ENCODE data around the gene CENPH. TPM values are rescaled to one million over a fixed set of nuclear protein-coding genes. Genes with fewer than 3 reads are reported as not detected.

The CENPH gene
- total and polyA plus RNA-seq, 2 of the 13 experiments (the other 11 are each of a cell fraction or from before 2014, with no cell fraction given) = 11.2 to 28.8 TPM

GRCh38 chr5:69166686-69167492 is 22.5 kb upstream of the CENPH start, which contains the start of gene CCNB1 (continued):
- TF ChIP-seq ZNF609 (CRISPR knock-in tag; IDR thresholded peaks at IDR 0.05; ENCODE audit: borderline replicate concordance) (no peak; the same call in 1 of the 2 replicates), ATF7 (IDR thresholded peaks at IDR 0.05) (no peak), ATF7 (CRISPR knock-in tag; IDR thresholded peaks at IDR 0.05) (no peak), NFIB (CRISPR knock-in tag; IDR thresholded peaks at IDR 0.05; ENCODE audit: borderline replicate concordance) (no peak), RFXAP (CRISPR knock-in tag; IDR thresholded peaks at IDR 0.05; ENCODE audit: borderline replicate concordance) (peak; percentile 85; the same call in 1 of the 2 replicates), SMARCE1 (IDR thresholded peaks at IDR 0.05; ENCODE audit: borderline replicate concordance) (no peak), NFE2L2 (IDR thresholded peaks at IDR 0.05; ENCODE audit: low read length) (no peak), KDM6A (CRISPR knock-in tag; IDR thresholded peaks at IDR 0.05; ENCODE audit: low read depth) (no peak), HOXA5 (CRISPR knock-in tag; IDR thresholded peaks at IDR 0.05) (0 out of 2 replicates have a peak, but pooled peaks have one; percentile 4), MXD3 (CRISPR knock-in tag; IDR thresholded peaks at IDR 0.05) (peak; percentile 33; the same call in 1 of the 2 replicates), GMEB2 (CRISPR knock-in tag; IDR thresholded peaks at IDR 0.05; ENCODE audit: low read depth) (no peak), SOX5 (CRISPR knock-in tag; IDR thresholded peaks at IDR 0.05; ENCODE audit: borderline replicate concordance) (peak; percentile 11; the same call in 1 of the 2 replicates), ZBTB34 (CRISPR knock-in tag; IDR thresholded peaks at IDR 0.05) (no peak; the same call in 1 of the 2 replicates), TCF7 (IDR thresholded peaks at IDR 0.05; ENCODE audit: low read depth) (no peak), REL (CRISPR knock-in tag; conservative IDR thresholded peaks at IDR 0.05) (0 out of 2 replicates have a peak, but pooled peaks have one; percentile 76), HNF4A (CRISPR knock-in tag; IDR thresholded peaks at IDR 0.05) (peak; percentile 22; the same call in 1 of the 2 replicates), ZNF816 (CRISPR knock-in tag; IDR thresholded peaks at IDR 0.05; ENCODE audit: borderline replicate concordance) (peak; percentile 60; the same call in 1 of the 2 replicates), TP53 (CRISPR knock-in tag; conservative IDR thresholded peaks at IDR 0.05) (no peak; the same call in 1 of the 2 replicates), ZFP36L2 (CRISPR knock-in tag; IDR thresholded peaks at IDR 0.05) (no peak), NR2F1 (CRISPR knock-in tag; IDR thresholded peaks at IDR 0.05) (no peak), BRD4 (CRISPR knock-in tag; IDR thresholded peaks at IDR 0.05) (no peak; the same call in 1 of the 2 replicates), NR2C2 (CRISPR knock-in tag; IDR thresholded peaks at IDR 0.05; ENCODE audit: borderline replicate concordance) (peak; percentile 65), MIER2 (CRISPR knock-in tag; IDR thresholded peaks at IDR 0.05) (peak; percentile 9; the same call in 1 of the 2 replicates)

All from HepG2 (cell line).